Raji (cell line): ENCODE data around the gene DDR1.

ENCODE experiments used
- POLR2A ChIP-seq: IDR thresholded peaks from 2 replicates; pipeline ENCODE4 v1.6.1; 2011; ENCODE audit warnings: low read depth, low read length, control low read depth; ENCODE audit not compliant: insufficient read depth

DDR1 gene

GRCh38 chr6:30942338-30943060 is 58.2 kb downstream of the DDR1 start:
- TF ChIP-seq POLR2A, result no peak

GRCh38 chr6:30944051-30944450 is 59.7 kb downstream of the DDR1 start:
- no peak for TF ChIP-seq POLR2A

GRCh38 chr6:30945281-30945680 is 61.0 kb downstream of the DDR1 start:
- no peak for TF ChIP-seq POLR2A

- no peak for TF ChIP-seq POLR2A
Observed at GRCh38 chr6:30947231-30947630, 62.9 kb downstream of the DDR1 start.

- no peak for TF ChIP-seq POLR2A
Observed at GRCh38 chr6:30948811-30949210, 64.5 kb downstream of the DDR1 start.
